ENCODE measurements around the gene YWHAG.
"Not testable (repeated sequence)": the region's sequence is repeated elsewhere in the genome, so short reads cannot be mapped to it uniquely, and the experiment has no call there.

The YWHAG gene

GRCh38 chr7:76304888-76305375 lies 53.9 kb downstream of the YWHAG start:
- Mint-ChIP-seq H3K27ac (ENCODE audit: low read depth) (no peak overlapping the region), H3K36me3 (ENCODE audit: insufficient read depth) (peaks cover 8% of the 10 kb centered on the region), H3K4me1 (peaks cover 19% of the 10 kb centered on the region), H3K9me3 (no peaks in the 10 kb centered on the region), H3K27me3 (no peaks in the 10 kb centered on the region), H3K4me3 (peak overlapping the region; percentile 6)
- DNase-seq (ENCODE audit: low spot score in 2 of 2) = no peak
- ATAC-seq (replicated peaks; ENCODE audit: extremely low read depth, poor library complexity, severe bottlenecking) = no peak

GRCh38 chr7:76303202-76304147 lies 55.3 kb downstream of the YWHAG start:
- Mint-ChIP-seq H3K27me3 (no peaks in the 10 kb centered on the region), H3K4me1 (peaks cover 19% of the 10 kb centered on the region), H3K27ac (ENCODE audit: low read depth) (peak overlapping the region; percentile 67), H3K36me3 (ENCODE audit: insufficient read depth) (peaks cover 8% of the 10 kb centered on the region), H3K9me3 (no peaks in the 10 kb centered on the region), H3K4me3 (peak overlapping the region; percentile 91)
- ATAC-seq (replicated peaks; ENCODE audit: extremely low read depth, poor library complexity, severe bottlenecking) (peak; percentile 52), DNase-seq (ENCODE audit: low spot score in 2 of 2) (peak; percentile 43 to 56)

- no peaks in the 10 kb centered on the region for H3K27me3 Mint-ChIP-seq
- H3K36me3 Mint-ChIP-seq (ENCODE audit: insufficient read depth) = peaks cover 8% of the 10 kb centered on the region
- H3K4me3 Mint-ChIP-seq = peak within 1 kb of the TSS; percentile 91
- peak; percentile 43 to 48 for DNase-seq (ENCODE audit: low spot score in 2 of 2)
- H3K4me1 Mint-ChIP-seq = peaks cover 19% of the 10 kb centered on the region
- H3K27ac Mint-ChIP-seq (ENCODE audit: low read depth) = peak within 1 kb of the TSS; percentile 67
- peak; percentile 61 for ATAC-seq (replicated peaks; ENCODE audit: extremely low read depth, poor library complexity, severe bottlenecking)
- no peaks in the 10 kb centered on the region for H3K9me3 Mint-ChIP-seq
Observed at GRCh38 chr7:76302347-76303201, 56.2 kb downstream of the YWHAG start, which contains the start of gene HSPB1. HSPB1 (plus strand) TSS chr7:76302673; CDS start chr7:76302713, 40 bp downstream.

GRCh38 chr7:76301000-76301399 lies 57.8 kb downstream of the YWHAG start:
- Mint-ChIP-seq H3K27ac (ENCODE audit: low read depth) (no peak overlapping the region), H3K9me3 (no peaks in the 10 kb centered on the region), H3K4me1 (peaks cover 19% of the 10 kb centered on the region), H3K36me3 (ENCODE audit: insufficient read depth) (peaks cover 8% of the 10 kb centered on the region), H3K4me3 (no peak overlapping the region), H3K27me3 (no peaks in the 10 kb centered on the region)
- ATAC-seq (replicated peaks; ENCODE audit: extremely low read depth, poor library complexity, severe bottlenecking) = no peak
- no peak for DNase-seq (ENCODE audit: low spot score in 2 of 2)

- no peak for ATAC-seq (replicated peaks; ENCODE audit: extremely low read depth, poor library complexity, severe bottlenecking)
- peaks cover 19% of the 10 kb centered on the region for H3K4me1 Mint-ChIP-seq
- H3K27ac Mint-ChIP-seq (ENCODE audit: low read depth) = no peak overlapping the region
- no peaks in the 10 kb centered on the region for H3K9me3 Mint-ChIP-seq
- no peak for DNase-seq (ENCODE audit: low spot score in 2 of 2)
- H3K27me3 Mint-ChIP-seq = no peaks in the 10 kb centered on the region
- H3K4me3 Mint-ChIP-seq = no peak overlapping the region
- peaks cover 6% of the 10 kb centered on the region for H3K36me3 Mint-ChIP-seq (ENCODE audit: insufficient read depth)
Observed at GRCh38 chr7:76300166-76300731, 58.5 kb downstream of the YWHAG start.

GRCh38 chr7:76296743-76297740 lies 61.7 kb downstream of the YWHAG start:
- H3K27me3 Mint-ChIP-seq = no peaks in the 10 kb centered on the region
- H3K4me1 Mint-ChIP-seq = peaks cover 1% of the 10 kb centered on the region
- H3K36me3 Mint-ChIP-seq (ENCODE audit: insufficient read depth) = no peaks in the 10 kb centered on the region
- H3K4me3 Mint-ChIP-seq = no peak overlapping the region
- no peak overlapping the region for H3K27ac Mint-ChIP-seq (ENCODE audit: low read depth)
- DNase-seq (ENCODE audit: low spot score in 2 of 2) = no peak
- H3K9me3 Mint-ChIP-seq = no peaks in the 10 kb centered on the region
- no peak for ATAC-seq (replicated peaks; ENCODE audit: extremely low read depth, poor library complexity, severe bottlenecking)

- DNase-seq (ENCODE audit: low spot score in 2 of 2) (no peak), ATAC-seq (replicated peaks; ENCODE audit: extremely low read depth, poor library complexity, severe bottlenecking) (no peak)
- Mint-ChIP-seq H3K4me3 (no peak overlapping the region), H3K36me3 (ENCODE audit: insufficient read depth) (no peaks in the 10 kb centered on the region), H3K27ac (ENCODE audit: low read depth) (no peak overlapping the region), H3K9me3 (no peaks in the 10 kb centered on the region), H3K27me3 (no peaks in the 10 kb centered on the region), H3K4me1 (peaks cover 7% of the 10 kb centered on the region)
Observed at GRCh38 chr7:76294344-76295024, 64.3 kb downstream of the YWHAG start.

GRCh38 chr7:76293407-76293901 lies 65.3 kb downstream of the YWHAG start:
- Mint-ChIP-seq H3K9me3 (no peaks in the 10 kb centered on the region), H3K4me3 (no peak overlapping the region), H3K4me1 (peaks cover 7% of the 10 kb centered on the region), H3K36me3 (ENCODE audit: insufficient read depth) (no peaks in the 10 kb centered on the region), H3K27me3 (no peaks in the 10 kb centered on the region), H3K27ac (ENCODE audit: low read depth) (no peak overlapping the region)
- DNase-seq (ENCODE audit: low spot score in 2 of 2) = no peak
- no peak for ATAC-seq (replicated peaks; ENCODE audit: extremely low read depth, poor library complexity, severe bottlenecking)

- not testable (repeated sequence) for H3K36me3 Mint-ChIP-seq (ENCODE audit: insufficient read depth); H3K4me3 Mint-ChIP-seq
Observed at GRCh38 chr7:76292911-76293310, 65.9 kb downstream of the YWHAG start.

GRCh38 chr7:76292213-76292573 lies 66.6 kb downstream of the YWHAG start:
- DNase-seq (ENCODE audit: low spot score in 2 of 2) (no peak), ATAC-seq (replicated peaks; ENCODE audit: extremely low read depth, poor library complexity, severe bottlenecking) (no peak)
- Mint-ChIP-seq H3K9me3 (no peaks in the 10 kb centered on the region), H3K27me3 (no peaks in the 10 kb centered on the region), H3K4me3 (no peak overlapping the region), H3K36me3 (ENCODE audit: insufficient read depth) (no peaks in the 10 kb centered on the region), H3K27ac (ENCODE audit: low read depth) (no peak overlapping the region), H3K4me1 (peaks cover 7% of the 10 kb centered on the region)

More at GRCh38 chr7:76292911-76293310, 65.9 kb downstream of the YWHAG start:
- not testable (repeated sequence) for DNase-seq (ENCODE audit: low spot score in 2 of 2); ATAC-seq (replicated peaks; ENCODE audit: extremely low read depth, poor library complexity, severe bottlenecking); H3K9me3 Mint-ChIP-seq; H3K4me1 Mint-ChIP-seq; H3K27ac Mint-ChIP-seq (ENCODE audit: low read depth); H3K27me3 Mint-ChIP-seq
